ENCODE data around the gene LRP6. TPM values are rescaled to one million over a fixed set of nuclear protein-coding genes. Genes with fewer than 3 reads are reported as not detected.

LRP6 gene
- polyA plus RNA-seq, 1 donor (not counting 4 experiments of a cell fraction or from before 2014, with no cell fraction given) = 13.0 TPM

DNA sequence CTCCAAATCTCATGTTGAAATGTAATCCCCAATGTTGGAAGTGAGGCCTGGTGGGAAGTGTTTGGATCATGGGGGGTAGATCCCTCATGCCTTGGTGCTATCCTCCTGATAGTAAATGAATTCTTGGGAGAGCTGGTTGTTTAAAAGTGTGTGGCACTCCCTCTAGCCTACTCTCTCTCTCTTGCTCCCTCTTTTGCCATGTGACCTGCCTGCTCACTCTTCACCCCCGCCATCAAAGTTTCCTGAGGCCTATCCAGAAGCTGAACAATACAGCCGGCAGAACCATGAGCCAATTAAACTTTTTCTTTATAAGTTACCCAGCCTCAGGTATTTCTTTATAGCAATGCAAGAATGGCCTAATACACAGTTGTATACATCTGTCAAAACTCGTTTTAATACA is 133.6 kb downstream of the LRP6 start:
- TF ChIP-seq CTCF (optimal IDR thresholded peaks at IDR 0.05 in 1 of 3, IDR thresholded peaks at IDR 0.05 in 1 of 3, conservative IDR thresholded peaks at IDR 0.05 in 1 of 3; ENCODE audit: extremely low read depth in 1 of 3, insufficient read depth in 2 of 3, low read length in 3 of 3) (no peak), EZH2 (IDR thresholded peaks at IDR 0.05; ENCODE audit: low read length) (no peak)
- H3K4me3 ChIP-seq (ENCODE audit: control insufficient read depth in 2 of 3, extremely low read depth in 1 of 3, insufficient read depth in 2 of 3, low read depth in 1 of 3, low read length in 3 of 3) = no peak overlapping the region
- no peak for FAIRE-seq

DNA sequence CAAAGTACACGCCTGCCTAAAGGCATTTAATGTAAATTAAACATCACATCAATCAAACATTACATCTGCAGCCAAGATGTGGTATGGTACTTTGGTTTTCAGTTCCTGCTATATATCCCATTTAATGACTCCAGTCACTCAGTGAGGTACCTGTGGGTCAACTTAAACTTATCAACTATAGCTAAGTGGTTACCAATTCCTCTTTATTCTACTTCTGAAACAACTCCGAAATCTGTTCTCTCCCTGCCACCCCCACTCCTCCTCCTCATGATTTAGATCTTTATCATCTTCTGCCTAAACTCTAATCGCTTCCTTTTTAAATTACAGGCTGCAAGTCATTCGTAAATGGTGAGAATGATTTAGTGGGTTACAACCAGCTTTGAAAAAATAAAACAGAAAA is 138.2 kb downstream of the LRP6 start:
- Histone ChIP-seq H2AFZ (ENCODE audit: control insufficient read depth, low read length) (no peak overlapping the region), H3K36me3 (ENCODE audit: control insufficient read depth in 2 of 2, extremely low read depth in 1 of 2, insufficient read depth in 2 of 2, low read length in 2 of 2) (peaks cover 5 to 8% of the 10 kb centered on the region in 2 experiments), H3K9me3 (ENCODE audit: control insufficient read depth, low read depth, low read length) (no peaks in the 10 kb centered on the region), H4K20me1 (ENCODE audit: control insufficient read depth, extremely low read depth, insufficient read depth, low read length) (no peaks in the 10 kb centered on the region), H3K79me2 (ENCODE audit: control insufficient read depth, insufficient read depth, low read length) (no peaks in the 10 kb centered on the region), H3K9me1 (ENCODE audit: control insufficient read depth, extremely low read depth, insufficient read depth, low read length) (no peaks in the 10 kb centered on the region), H3K27me3 (ENCODE audit: control insufficient read depth, extremely low read depth, insufficient read depth, low read length) (no peaks in the 10 kb centered on the region), H3K4me1 (ENCODE audit: control insufficient read depth, extremely low read depth, insufficient read depth, low read length) (peaks cover 6% of the 10 kb centered on the region), H3K4me3 (ENCODE audit: control insufficient read depth in 2 of 3, extremely low read depth in 1 of 3, insufficient read depth in 2 of 3, low read depth in 1 of 3, low read length in 3 of 3) (no peak overlapping the region), H3K4me2 (ENCODE audit: control insufficient read depth, extremely low read depth, insufficient read depth, low read depth, low read length) (no peak overlapping the region), H3K9ac (ENCODE audit: control insufficient read depth, extremely low read depth, insufficient read depth, low read length) (no peak overlapping the region), H3K27ac (ENCODE audit: control insufficient read depth, insufficient read depth, low read length) (no peak overlapping the region)
- dilution Hi-C loops (cut with MboI; ENCODE audit: extremely low pct_ligation_motif_present, low sequenced_read_pairs) = no loop called here
- no peak for FAIRE-seq
- no peak for TF ChIP-seq CTCF (optimal IDR thresholded peaks at IDR 0.05 in 1 of 3, IDR thresholded peaks at IDR 0.05 in 1 of 3, conservative IDR thresholded peaks at IDR 0.05 in 1 of 3; ENCODE audit: extremely low read depth in 1 of 3, insufficient read depth in 2 of 3, low read length in 3 of 3)
- TF ChIP-seq EZH2 (IDR thresholded peaks at IDR 0.05; ENCODE audit: low read length) = no peak
- DNase-seq (ENCODE audit: low read depth, low spot score) = no peak

More for the DNA sequence above, 133.6 kb downstream of the LRP6 start:
- Histone ChIP-seq H3K9ac (ENCODE audit: control insufficient read depth, extremely low read depth, insufficient read depth, low read length) (no peak overlapping the region), H3K79me2 (ENCODE audit: control insufficient read depth, insufficient read depth, low read length) (no peaks in the 10 kb centered on the region), H3K27me3 (ENCODE audit: control insufficient read depth, extremely low read depth, insufficient read depth, low read length) (no peaks in the 10 kb centered on the region), H3K27ac (ENCODE audit: control insufficient read depth, insufficient read depth, low read length) (no peak overlapping the region), H3K4me1 (ENCODE audit: control insufficient read depth, extremely low read depth, insufficient read depth, low read length) (no peaks in the 10 kb centered on the region), H3K36me3 (ENCODE audit: control insufficient read depth in 2 of 2, extremely low read depth in 1 of 2, insufficient read depth in 2 of 2, low read length in 2 of 2) (no peaks in the 10 kb centered on the region), H2AFZ (ENCODE audit: control insufficient read depth, low read length) (no peak overlapping the region), H3K9me1 (ENCODE audit: control insufficient read depth, extremely low read depth, insufficient read depth, low read length) (no peaks in the 10 kb centered on the region), H3K9me3 (ENCODE audit: control insufficient read depth, low read depth, low read length) (no peaks in the 10 kb centered on the region), H3K4me2 (ENCODE audit: control insufficient read depth, extremely low read depth, insufficient read depth, low read depth, low read length) (no peak overlapping the region), H4K20me1 (ENCODE audit: control insufficient read depth, extremely low read depth, insufficient read depth, low read length) (no peaks in the 10 kb centered on the region)
- DNase-seq (ENCODE audit: low read depth, low spot score) = no peak
- dilution Hi-C loops (cut with MboI; ENCODE audit: extremely low pct_ligation_motif_present, low sequenced_read_pairs) = no loop called here
